CD4-positive, alpha-beta T cell (primary cell): Measurements from ENCODE around the gene ETNPPL. TPM values are rescaled to one million over a fixed set of nuclear protein-coding genes. Genes with fewer than 3 reads are reported as not detected.

Experiments used
- ATAC-seq: fragments of 200-7000 bp; cut with Tn5 transposase; one replicate; pipeline ENCODE4 v1.10.0; 2022; ENCODE audit warnings: mild to moderate bottlenecking; ENCODE audit not compliant: poor library complexity
- CTCF ChIA-PET: fragments of 350-600 bp; sonication (Branson Sonifier 250); formaldehyde crosslinking; loops from one replicate; lab custom pipeline; 2021; ENCODE audit warnings: antibody characterized with exemption, inconsistent platforms; lab: Charles Lee
- POLR2A ChIA-PET: fragments of 350-600 bp; sonication (Branson Sonifier 250); formaldehyde crosslinking; loops from one replicate; lab custom pipeline; 2021; ENCODE audit warnings: antibody characterized with exemption, inconsistent platforms; lab: Charles Lee
- DNase-seq, 14 experiments: peaks; one replicate each; pipeline ENCODE4 v3.0.0-alpha.2; 2013 to 2020; ENCODE audit warnings: mixed read lengths in 2 of 14
- H3K27ac ChIP-seq, 2 donors: one replicate each; pipeline versions ENCODE4 v1.5.1 to v1.7.0; 2013; ENCODE audit warnings: low read length in 2 of 2, low read depth in 1 of 2, mild to moderate bottlenecking in 1 of 2
- H3K27me3 ChIP-seq, 2 experiments: 1 replicate in 1 of 2; 2 replicates in 1 of 2; pipeline versions ENCODE4 v1.6.1 to v1.7.0; 2013; ENCODE audit warnings: low read length in 2 of 2, control low read depth in 1 of 2, mild to moderate bottlenecking in 1 of 2, moderate library complexity in 1 of 2; ENCODE audit not compliant: insufficient read depth in 2 of 2, control insufficient read depth in 1 of 2
- H3K36me3 ChIP-seq: one replicate; pipeline ENCODE4 v1.6.1; 2013; ENCODE audit warnings: low read length, control low read depth; ENCODE audit not compliant: insufficient read depth
- H3K4me1 ChIP-seq: one replicate; pipeline ENCODE4 v1.6.1; 2013; ENCODE audit warnings: low read length, control low read depth; ENCODE audit not compliant: insufficient read depth
- H3K4me3 ChIP-seq: one replicate; pipeline ENCODE4 v1.5.1; 2013; ENCODE audit warnings: mild to moderate bottlenecking, low read length, moderate library complexity
- H3K9me3 ChIP-seq, 2 experiments: 1 replicate in 1 of 2; 2 replicates in 1 of 2; pipeline versions ENCODE4 v1.6.1 to v1.7.0; 2013; ENCODE audit warnings: low read length in 2 of 2, mild to moderate bottlenecking in 2 of 2, control low read depth in 1 of 2, moderate library complexity in 1 of 2; ENCODE audit not compliant: control insufficient read depth in 1 of 2, insufficient read depth in 1 of 2
- H3K27ac Mint-ChIP-seq: one replicate; pipeline ENCODE4 v1.8.0; 2020; ENCODE audit warnings: mixed read lengths
- H3K27me3 Mint-ChIP-seq: one replicate; pipeline ENCODE4 v1.8.0; 2021; ENCODE audit warnings: mixed read lengths
- H3K36me3 Mint-ChIP-seq: one replicate; pipeline ENCODE4 v1.8.0; 2021; ENCODE audit warnings: low read depth, mixed read lengths
- H3K4me1 Mint-ChIP-seq: one replicate; pipeline ENCODE4 v1.8.0; 2021; ENCODE audit warnings: low read depth, mixed read lengths
- H3K4me3 Mint-ChIP-seq: one replicate; pipeline ENCODE4 v1.8.0; 2020; ENCODE audit warnings: mild to moderate bottlenecking, mixed read lengths
- H3K9me3 Mint-ChIP-seq: one replicate; pipeline ENCODE4 v1.8.0; 2020; ENCODE audit warnings: mixed read lengths
- CTCF ChIP-seq: fragments of 200-600 bp; IDR thresholded peaks from one replicate; pipeline ENCODE4 v1.8.0; 2022; ENCODE audit warnings: antibody characterized with exemption, mild to moderate bottlenecking
- intact Hi-C, 2 experiments: fragments of 100-400 bp; cut with DNase I in 1 of 2; cut with micrococcal nuclease in 1 of 2; formaldehyde crosslinking; loops; one replicate each; pipeline versions ENCODE4 v1.15.1 to v1.9.0; 2023 to 2025; cut with DNase I, micrococcal nuclease
- total RNA-seq, 174 experiments: library from RNA in 2 of 174; stranded (reverse) in 2 of 174; gene quantifications; one replicate each; pipeline ENCODE4 v1.2.3 and lab custom pipeline; 2021 to 2026

ETNPPL gene
- total RNA-seq, 2 experiments from 2014 or later = not detected

GRCh38 chr4:108788731-108789130, 25.9 kb upstream of the ETNPPL start:
- ChIA-PET CTCF (no interaction called here), POLR2A (no interaction called here)
- no peaks in the 10 kb centered on the region for H3K36me3 Mint-ChIP-seq
- no peak overlapping the region for H3K4me3 Mint-ChIP-seq
- H3K9me3 Mint-ChIP-seq = no peaks in the 10 kb centered on the region
- no peaks in the 10 kb centered on the region for H3K4me1 Mint-ChIP-seq
- no peak for DNase-seq
- H3K9me3 ChIP-seq = no peaks in the 10 kb centered on the region
- TF ChIP-seq CTCF = no peak
- H3K27me3 ChIP-seq = no peaks in the 10 kb centered on the region
- H3K27ac Mint-ChIP-seq = no peak overlapping the region
- intact Hi-C loops = no loop called here
- H3K4me1 ChIP-seq = no peaks in the 10 kb centered on the region
- H3K27ac ChIP-seq = no peak overlapping the region
- H3K27me3 Mint-ChIP-seq = no peaks in the 10 kb centered on the region
- ATAC-seq = no peak
- H3K36me3 ChIP-seq = no peaks in the 10 kb centered on the region
- H3K4me3 ChIP-seq = no peak overlapping the region

GRCh38 chr4:108787724-108788123, 24.9 kb upstream of the ETNPPL start:
- H3K36me3 ChIP-seq = no peaks in the 10 kb centered on the region

GRCh38 chr4:108787106-108787505, 24.3 kb upstream of the ETNPPL start:
- H3K4me3 Mint-ChIP-seq = no peak overlapping the region
- no peak for TF ChIP-seq CTCF

More at GRCh38 chr4:108787724-108788123, 24.9 kb upstream of the ETNPPL start:
- no peak for TF ChIP-seq CTCF
- no peak overlapping the region for H3K27ac Mint-ChIP-seq
- ChIA-PET CTCF (no interaction called here), POLR2A (no interaction called here)
- intact Hi-C loops = no loop called here
- no peak for DNase-seq
- no peaks in the 10 kb centered on the region for H3K9me3 ChIP-seq
- no peaks in the 10 kb centered on the region for H3K27me3 ChIP-seq
- no peaks in the 10 kb centered on the region for H3K4me1 ChIP-seq
- H3K9me3 Mint-ChIP-seq = no peaks in the 10 kb centered on the region
- no peaks in the 10 kb centered on the region for H3K4me1 Mint-ChIP-seq
- no peak overlapping the region for H3K4me3 Mint-ChIP-seq
- H3K27ac ChIP-seq = no peak overlapping the region
- no peaks in the 10 kb centered on the region for H3K36me3 Mint-ChIP-seq
- no peak for ATAC-seq
- H3K27me3 Mint-ChIP-seq = no peaks in the 10 kb centered on the region
- no peak overlapping the region for H3K4me3 ChIP-seq

More at GRCh38 chr4:108787106-108787505, 24.3 kb upstream of the ETNPPL start:
- Histone ChIP-seq H3K4me3 (no peak overlapping the region), H3K4me1 (no peaks in the 10 kb centered on the region), H3K27ac (no peak overlapping the region), H3K27me3 (no peaks in the 10 kb centered on the region), H3K9me3 (no peaks in the 10 kb centered on the region), H3K36me3 (no peaks in the 10 kb centered on the region)
- ATAC-seq (no peak), DNase-seq (no peak)
- Mint-ChIP-seq H3K4me1 (no peaks in the 10 kb centered on the region), H3K27me3 (peaks cover 3% of the 10 kb centered on the region), H3K9me3 (no peaks in the 10 kb centered on the region), H3K27ac (no peak overlapping the region), H3K36me3 (no peaks in the 10 kb centered on the region)
- ChIA-PET POLR2A (no interaction called here), CTCF (no interaction called here)
- intact Hi-C loops = no loop called here
